IMR-90 (cell line): ENCODE data around the gene SLC66A2. TPM values are rescaled to one million over a fixed set of nuclear protein-coding genes. Genes with fewer than 3 reads are reported as not detected.

ENCODE experiments used
- ATAC-seq: fragments of 200-7000 bp; cut with Tn5 transposase; 2 replicates; pipeline ENCODE4 v1.9.1; 2020; ENCODE audit warnings: low read depth, mild to moderate bottlenecking, moderate library complexity
- BruUV-seq: library from RNA; stranded (reverse); fragments of 400-500 nt; replicated peaks from 2 replicates; lab custom pipeline; 2021; lab: Mats Ljungman, UMichigan
- CTCF ChIA-PET: fragments of 300-600 bp; formaldehyde crosslinking; extraction: SDS; loops from one replicate; lab custom pipeline; 2021; ENCODE audit warnings: antibody characterized with exemption; lab: Yijun Ruan, JAX
- POLR2A ChIA-PET: fragments of 300-600 bp; sonication (Branson Sonifier 250); formaldehyde crosslinking; loops from one replicate; lab custom pipeline; 2022; ENCODE audit warnings: antibody characterized with exemption; ENCODE audit not compliant: unreplicated experiment; lab: Charles Lee
- DNase-seq: peaks from one replicate; pipeline ENCODE4 v3.0.0; 2013
- H2AFZ ChIP-seq: replicated peaks from 2 replicates; pipeline ENCODE3; 2013; ENCODE audit warnings: low read length, mild to moderate bottlenecking; ENCODE audit not compliant: poor library complexity
- H2AK5ac ChIP-seq: 2 replicates; pipeline ENCODE4 v1.6.1; 2013; ENCODE audit warnings: low read depth, low read length, inconsistent platforms
- H2AK9ac ChIP-seq: replicated peaks from 2 replicates; pipeline ENCODE3; 2013; ENCODE audit warnings: mild to moderate bottlenecking, low read depth, low read length, moderate library complexity; ENCODE audit not compliant: poor library complexity
- H2BK120ac ChIP-seq: 2 replicates; pipeline ENCODE4 v1.6.1; 2013; ENCODE audit warnings: low read depth, low read length, inconsistent platforms
- H2BK15ac ChIP-seq: 3 replicates; pipeline ENCODE4 v1.6.1; 2013; ENCODE audit warnings: low read depth, low read length, inconsistent platforms
- H2BK20ac ChIP-seq: 2 replicates; pipeline ENCODE4 v1.6.1; 2013; ENCODE audit warnings: low read depth, mild to moderate bottlenecking, inconsistent platforms, low read length, moderate library complexity
- H2BK5ac ChIP-seq: 2 replicates; pipeline ENCODE4 v1.6.1; 2013; ENCODE audit warnings: mild to moderate bottlenecking, low read depth, low read length, inconsistent platforms; ENCODE audit not compliant: poor library complexity, severe bottlenecking
- H3K14ac ChIP-seq: replicated peaks from 2 replicates; pipeline ENCODE4 v1.6.1; 2013; ENCODE audit warnings: low read depth, low read length, inconsistent platforms
- H3K18ac ChIP-seq: 2 replicates; pipeline ENCODE4 v1.6.1; 2013; ENCODE audit warnings: low read depth, low read length, control low read depth
- H3K23ac ChIP-seq: 2 replicates; pipeline ENCODE4 v1.6.1; 2013; ENCODE audit warnings: low read depth, low read length, inconsistent platforms
- H3K27ac ChIP-seq: 2 replicates; pipeline ENCODE4 v1.5.1; 2013; ENCODE audit warnings: mild to moderate bottlenecking, control low read depth, low read length; ENCODE audit not compliant: insufficient read depth
- H3K27me3 ChIP-seq: 2 replicates; pipeline ENCODE4 v1.6.1; 2013; ENCODE audit warnings: low read length; ENCODE audit not compliant: control insufficient read depth, insufficient read depth
- H3K36me3 ChIP-seq: 2 replicates; pipeline ENCODE4 v1.6.1; 2013; ENCODE audit warnings: low read length, mixed read lengths; ENCODE audit not compliant: control insufficient read depth, insufficient read depth
- H3K4ac ChIP-seq: 2 replicates; pipeline ENCODE4 v1.6.1; 2013; ENCODE audit warnings: low read depth, low read length, inconsistent platforms
- H3K4me1 ChIP-seq: 2 replicates; pipeline ENCODE4 v1.6.1; 2013; ENCODE audit warnings: low read length, mixed read lengths; ENCODE audit not compliant: control insufficient read depth, insufficient read depth
- H3K4me2 ChIP-seq: 2 replicates; pipeline ENCODE4 v1.6.1; 2013; ENCODE audit warnings: low read depth, mild to moderate bottlenecking, control low read depth, low read length, moderate library complexity
- H3K4me3 ChIP-seq: 2 replicates; pipeline ENCODE4 v1.5.1; 2013; ENCODE audit warnings: low read depth, mild to moderate bottlenecking, control low read depth, low read length, moderate library complexity; ENCODE audit not compliant: insufficient read depth
- H3K56ac ChIP-seq: 2 replicates; pipeline ENCODE4 v1.6.1; 2013; ENCODE audit warnings: low read length, inconsistent platforms; ENCODE audit not compliant: insufficient read depth; ENCODE audit errors: extremely low read depth
- H3K79me1 ChIP-seq, 2 experiments: 2 replicates each; pipeline ENCODE4 v1.6.1; 2013; ENCODE audit warnings: low read length in 2 of 2, inconsistent platforms in 1 of 2, low read depth in 1 of 2
- H3K9ac ChIP-seq: 2 replicates; pipeline ENCODE4 v1.6.1; 2013; ENCODE audit warnings: low read depth, low read length, control low read depth
- H3K9me1 ChIP-seq: 2 replicates; pipeline ENCODE4 v1.6.1; 2013; ENCODE audit warnings: low read length, inconsistent platforms; ENCODE audit not compliant: insufficient read depth
- H3K9me3 ChIP-seq: 2 replicates; pipeline ENCODE4 v1.6.1; 2013; ENCODE audit warnings: low read length; ENCODE audit not compliant: control insufficient read depth, insufficient read depth
- H4K20me1 ChIP-seq: 2 replicates; pipeline ENCODE4 v1.6.1; 2013; ENCODE audit warnings: low read length, inconsistent platforms; ENCODE audit not compliant: insufficient read depth
- H4K5ac ChIP-seq: 2 replicates; pipeline ENCODE4 v1.6.1; 2013; ENCODE audit warnings: mild to moderate bottlenecking, low read depth, low read length, control low read depth
- H4K8ac ChIP-seq, 2 experiments: 2 replicates each; pipeline ENCODE4 v1.6.1; 2013; ENCODE audit warnings: low read depth in 2 of 2, low read length in 2 of 2, control low read depth in 1 of 2, inconsistent platforms in 1 of 2
- H4K91ac ChIP-seq: 2 replicates; pipeline ENCODE4 v1.6.1; 2013; ENCODE audit warnings: low read depth, low read length, inconsistent platforms; ENCODE audit not compliant: insufficient read depth
- ELK1 ChIP-seq: fragments of 150-350 bp; IDR thresholded peaks from 2 replicates; pipeline ENCODE4 v1.6.1; 2016; ENCODE audit warnings: low read depth, mild to moderate bottlenecking, low read length, moderate library complexity, borderline replicate concordance
- MXI1 ChIP-seq: IDR thresholded peaks from 2 replicates; pipeline ENCODE4 v1.6.1; 2012; ENCODE audit warnings: low read depth, mild to moderate bottlenecking, low read length, moderate library complexity, borderline replicate concordance
- WGBS, 2 experiments: methylation state at CpG; one replicate each; pipeline versions ENCODE4 v1.1.5 to v1.1.7; 2013; ENCODE audit warnings: missing lambda C conversion rate in 2 of 2; ENCODE audit not compliant: insufficient read length in 1 of 2; ENCODE audit errors: extremely low coverage in 2 of 2; 5-methylcytosine and 5-hydroxymethylcytosine counted together
- dilution Hi-C: fragments of 300-500 bp; cut with HindIII; formaldehyde crosslinking; loops from one replicate; pipeline ENCODE4 v1.14.3; 2018; ENCODE audit warnings: low sequenced_read_pairs; ENCODE audit not compliant: unreplicated experiment
- in situ Hi-C: fragments of 300-500 bp; cut with MboI; formaldehyde crosslinking; loops from 3 replicates; pipeline ENCODE4 v1.14.3; 2019; ENCODE audit warnings: low sequenced_read_pairs, inconsistent platforms, mixed read lengths
- intact Hi-C: fragments of 100-400 bp; cut with micrococcal nuclease; formaldehyde crosslinking; loops from 2 replicates; pipeline ENCODE4 v1.10.0; 2022
- polyA plus RNA-seq, 3 experiments: library from polyadenylated mRNA; depleted of rRNA; stranded (reverse); fragments of >200 nt; gene quantifications; 2 replicates each; pipeline ENCODE4 v1.2.3, GENCODE V29; 2012; ENCODE audit warnings: low replicate concordance in 1 of 3
- total RNA-seq: library from RNA; depleted of rRNA; stranded (reverse); fragments of >200 nt; gene quantifications from 2 replicates; pipeline ENCODE4 v1.2.3, GENCODE V29; 2012

The SLC66A2 gene
- total and polyA plus RNA-seq, 2 of the 4 experiments (the other 2 are of a cell fraction), result 17.6 to 23.5 TPM

GRCh38 chr18:79889569-79889968 lies 61.9 kb downstream of the SLC66A2 start:
- Histone ChIP-seq H3K4me2 (no peak overlapping the region), H2BK5ac (no peak overlapping the region), H4K91ac (no peak overlapping the region), H2BK120ac (no peak overlapping the region), H3K27me3 (no peaks in the 10 kb centered on the region), H2AK9ac (no peak overlapping the region), H3K9me3 (peaks cover 33% of the 10 kb centered on the region), H4K20me1 (no peaks in the 10 kb centered on the region), H2AFZ (no peak overlapping the region), H3K18ac (no peak overlapping the region), H3K14ac (no peak overlapping the region), H4K5ac (no peak overlapping the region), H2BK20ac (no peak overlapping the region), H3K9me1 (no peaks in the 10 kb centered on the region), H3K79me1 (no peaks in the 10 kb centered on the region), H2BK15ac (no peak overlapping the region), H3K36me3 (no peaks in the 10 kb centered on the region), H3K4me1 (no peaks in the 10 kb centered on the region), H2AK5ac (no peak overlapping the region), H3K4me3 (no peak overlapping the region), H3K9ac (no peak overlapping the region), H3K4ac (no peak overlapping the region), H3K27ac (no peak overlapping the region), H3K23ac (no peak overlapping the region), H3K56ac (no peak overlapping the region), H4K8ac (no peak overlapping the region)
- 88% methylated on average over 3 of the region's 14 CpGs; no CpG with 5 or more reads in 1 of the 2 experiments for WGBS, 2 experiments
- POLR2A ChIA-PET, result no interaction called here
- ATAC-seq (no peak), DNase-seq (no peak)
- no TSS peak for BruUV-seq
- intact Hi-C loops, result no loop called here
- CTCF ChIA-PET, result no interaction called here
- in situ Hi-C loops, result no loop called here
- dilution Hi-C loops, result no loop called here
- TF ChIP-seq ELK1 (no peak), MXI1 (no peak)
